GM19463 (cell line): ENCODE measurements around the gene JTB.
"Not testable (repeated sequence)": the region's sequence is repeated elsewhere in the genome, so short reads cannot be mapped to it uniquely, and the experiment has no call there.

Source experiments
- ATAC-seq: cut with Tn5 transposase; IDR thresholded peaks from one replicate; pipeline ENCODE4 v1.9.1; 2021; ENCODE audit warnings: mild to moderate bottlenecking, moderate library complexity; ENCODE audit not compliant: unreplicated experiment

The JTB gene

DNA sequence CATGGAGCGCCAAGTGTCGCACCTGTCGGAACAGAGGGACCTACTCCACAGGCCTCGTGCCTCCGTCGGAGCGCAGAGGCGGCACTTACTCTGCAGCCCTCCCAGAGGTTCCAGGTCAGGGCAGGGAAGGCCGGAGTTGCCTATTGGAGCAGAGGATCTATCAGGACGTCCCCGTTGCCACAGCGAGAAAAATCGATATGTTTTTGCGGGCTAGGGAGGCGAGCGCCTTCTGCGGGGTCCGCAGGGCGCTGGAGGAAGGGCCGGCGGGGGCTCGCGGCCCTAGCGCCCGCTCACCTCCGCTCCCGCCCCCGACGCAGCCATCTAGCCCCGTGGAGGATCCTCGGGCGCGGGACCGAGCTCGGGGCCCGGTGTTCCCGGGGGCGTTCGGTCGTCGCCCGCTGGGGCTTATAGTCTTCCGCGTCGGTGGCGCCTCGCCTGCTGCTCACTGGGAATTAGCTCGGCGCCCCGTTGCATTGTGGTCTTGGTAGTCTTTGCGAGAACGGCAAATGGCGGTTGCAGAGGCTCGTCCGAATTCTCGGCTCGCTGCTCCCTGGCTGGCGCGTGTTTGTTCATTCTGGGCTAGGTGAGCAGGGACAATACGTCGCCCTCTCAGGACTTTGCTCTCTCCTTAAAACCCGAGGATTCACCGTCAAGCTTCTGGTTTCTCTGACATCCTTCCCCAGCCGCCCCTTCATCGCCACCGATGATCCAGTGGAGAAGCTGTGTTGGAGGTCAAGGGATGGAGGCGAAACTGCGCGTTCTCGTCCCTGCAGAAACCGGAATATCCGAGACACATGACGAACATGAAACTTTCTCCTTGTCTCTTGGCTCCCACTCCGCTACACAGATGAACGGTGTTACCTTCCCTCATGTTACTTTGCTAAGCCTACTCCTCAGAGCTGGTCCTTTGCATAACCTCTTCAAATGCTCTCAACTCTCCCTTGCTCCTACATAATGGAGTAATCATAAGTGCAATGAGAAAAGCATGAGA, at the start of gene JTB:
Gene JTB, minus strand, starts transcription at position 425 of the 991 bp plus-strand sequence. Its CDS starts 422 bp downstream, at position 3.
- ATAC-seq: peak; percentile 80

DNA sequence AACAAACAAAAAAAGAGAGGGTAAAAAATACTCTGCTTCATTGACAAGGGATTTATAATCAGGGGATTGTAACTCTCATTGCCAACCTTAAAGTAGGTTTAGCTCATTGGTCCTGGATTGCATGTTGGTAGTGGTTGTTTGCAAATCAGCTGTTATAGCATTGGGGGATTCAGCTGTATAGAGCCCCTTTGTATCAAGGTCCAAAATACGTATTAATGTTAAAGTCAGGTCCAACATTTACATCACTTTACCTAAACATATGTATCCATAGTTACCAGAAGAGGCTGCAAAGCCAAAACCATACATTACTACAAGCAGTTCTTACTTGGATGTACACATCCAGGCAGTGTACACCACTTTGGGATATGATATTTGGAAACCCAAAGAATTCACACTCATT, 42.5 kb upstream of the JTB start:
- no peak for ATAC-seq

DNA sequence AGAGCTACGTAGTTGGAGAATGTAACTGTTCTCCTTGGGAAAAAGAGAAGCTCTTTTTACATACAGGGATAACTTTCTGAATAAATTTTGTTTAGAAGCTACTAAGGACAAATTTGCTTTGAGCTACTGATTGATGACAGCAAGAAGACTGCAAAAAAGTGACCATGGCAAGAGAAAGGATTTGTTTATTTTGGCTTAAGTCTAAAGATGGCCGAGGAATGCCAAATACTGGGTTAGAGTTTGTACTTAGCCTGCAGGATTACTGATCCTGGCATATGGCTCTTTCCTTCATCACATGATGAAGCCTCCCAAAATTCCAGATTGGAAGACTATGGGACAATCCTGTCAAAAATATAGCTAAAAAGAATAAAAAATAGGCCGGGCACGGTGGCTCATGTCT, 41.8 kb upstream of the JTB start:
- ATAC-seq: no peak

DNA sequence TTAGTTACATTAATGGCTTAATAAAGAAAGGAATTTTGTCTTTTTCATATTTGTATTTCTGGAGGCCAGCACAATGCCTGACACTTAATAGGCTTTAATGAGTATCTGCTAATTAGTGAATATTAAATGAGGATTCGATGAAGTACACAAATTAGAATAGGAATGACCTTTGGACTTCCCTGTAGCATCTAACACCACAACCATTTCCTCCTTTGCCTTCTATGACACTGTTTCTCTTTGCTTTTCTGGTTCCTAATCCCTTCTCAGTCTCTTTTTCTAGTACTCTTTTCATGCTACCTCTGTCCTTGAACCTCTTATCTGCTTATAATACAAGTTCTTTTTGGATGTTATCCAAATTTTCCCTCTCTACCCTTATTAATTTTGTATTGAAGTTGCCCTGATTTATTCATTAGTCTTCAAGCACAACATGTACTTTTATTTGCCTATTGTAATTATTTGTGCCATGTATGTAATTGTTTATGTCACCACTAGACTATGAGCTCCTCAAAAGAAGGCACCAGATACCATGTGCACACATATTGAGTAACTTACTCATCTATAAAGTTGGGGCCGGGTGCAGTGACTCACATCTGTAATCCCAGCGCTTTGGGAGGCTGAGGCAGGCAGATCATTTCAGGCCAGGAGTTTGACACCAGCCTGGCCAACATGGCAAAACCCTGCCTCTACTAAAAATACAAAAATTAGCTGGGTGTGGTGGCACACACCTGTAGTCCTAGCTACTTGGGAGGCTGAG, 36.9 kb upstream of the JTB start:
- no peak for ATAC-seq

DNA sequence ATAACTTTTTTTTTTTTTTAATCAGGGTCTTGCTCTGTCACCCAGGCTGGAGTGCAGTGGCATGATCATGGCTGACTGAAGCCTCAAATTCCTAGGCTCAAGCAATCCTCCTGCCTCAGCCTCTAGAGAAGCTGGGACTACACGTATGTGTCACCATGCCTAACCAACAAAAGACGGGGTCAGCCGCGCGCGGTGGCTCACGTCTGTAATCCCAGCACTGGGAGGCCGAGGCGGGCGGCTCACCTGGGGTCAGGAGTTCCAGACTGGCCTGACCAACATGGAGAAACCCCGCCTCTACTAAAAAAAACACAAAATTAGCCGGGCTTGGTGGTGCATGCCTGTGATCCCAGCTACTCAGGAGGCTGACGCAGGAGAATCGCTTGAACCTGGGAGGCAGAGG, 35.1 kb upstream of the JTB start:
- ATAC-seq: not testable (repeated sequence)

DNA sequence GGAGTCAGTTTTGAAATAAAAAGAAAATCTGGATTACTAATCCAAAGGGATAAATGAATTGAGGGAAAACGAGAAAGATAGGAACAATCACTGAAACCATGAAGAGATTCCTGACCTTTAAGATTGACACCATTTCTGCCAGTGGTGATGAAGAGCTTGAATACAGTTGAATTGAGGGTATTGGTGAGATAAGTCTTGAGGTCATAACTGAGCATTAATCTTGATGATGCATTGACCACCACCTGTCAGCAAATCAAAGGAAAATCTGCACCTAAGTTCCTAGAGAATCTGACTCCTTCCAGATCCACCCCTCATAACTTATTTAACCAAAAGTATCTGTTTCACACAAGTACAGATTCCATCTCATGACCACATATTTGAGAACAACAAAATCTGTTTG, 34.7 kb upstream of the JTB start:
- no peak for ATAC-seq

DNA sequence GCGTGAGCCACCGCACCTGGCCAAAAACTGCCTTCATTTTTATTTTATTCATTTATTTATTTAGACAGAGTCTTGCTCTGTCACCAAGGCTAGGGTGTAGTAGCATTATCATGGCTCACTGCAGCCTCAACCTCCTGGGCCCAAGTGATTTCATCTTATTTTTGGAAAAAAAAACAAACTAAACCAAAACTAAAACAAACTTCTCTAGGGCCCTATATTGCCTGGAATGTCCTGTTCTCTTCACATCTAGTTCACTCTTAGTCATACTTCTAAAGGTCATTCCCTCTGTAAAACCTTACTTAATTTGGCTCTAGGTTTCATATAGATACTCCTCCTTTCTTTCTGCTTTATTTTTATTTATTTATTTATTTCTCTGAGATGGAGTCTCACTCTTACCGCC, 28.7 kb upstream of the JTB start:
- no peak for ATAC-seq

DNA sequence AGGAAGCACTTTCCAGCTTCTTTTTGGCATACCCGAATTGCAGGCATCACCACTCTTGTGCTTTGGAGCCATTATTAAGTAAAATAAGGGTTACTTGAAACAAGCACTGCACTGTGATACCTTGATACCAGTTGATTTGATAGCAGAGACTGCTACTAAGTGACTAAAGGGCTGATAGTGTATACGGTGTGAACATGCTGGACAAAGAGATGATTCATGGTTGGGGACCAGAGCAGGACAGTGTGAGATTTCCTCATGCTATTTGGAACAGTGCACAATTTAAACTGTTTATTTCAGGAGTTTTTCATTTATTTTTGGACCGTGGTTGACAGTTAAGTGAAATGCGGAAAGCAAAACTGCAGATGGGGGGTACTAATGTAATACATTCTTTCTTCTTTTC, 22.9 kb upstream of the JTB start:
- ATAC-seq: no peak

DNA sequence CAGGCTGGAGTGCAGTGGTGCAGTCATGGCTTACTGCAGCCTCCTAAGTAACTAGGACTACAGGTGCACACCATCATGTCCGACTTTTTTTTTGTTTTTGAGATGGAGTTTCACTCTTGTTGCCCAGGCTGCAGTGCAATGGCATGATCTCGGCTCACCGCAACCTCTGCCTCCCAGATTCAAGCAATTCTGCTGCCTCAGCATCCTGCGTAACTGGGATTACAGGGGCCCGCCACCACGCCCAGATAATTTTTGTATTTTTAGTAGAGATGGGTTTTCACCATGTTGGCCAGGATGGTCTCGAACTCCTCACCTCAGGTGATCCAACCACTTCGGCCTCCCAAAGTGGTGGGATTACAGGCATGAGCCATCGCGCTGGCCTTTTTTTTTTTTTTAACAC, 19.4 kb upstream of the JTB start:
- ATAC-seq: not testable (repeated sequence)

DNA sequence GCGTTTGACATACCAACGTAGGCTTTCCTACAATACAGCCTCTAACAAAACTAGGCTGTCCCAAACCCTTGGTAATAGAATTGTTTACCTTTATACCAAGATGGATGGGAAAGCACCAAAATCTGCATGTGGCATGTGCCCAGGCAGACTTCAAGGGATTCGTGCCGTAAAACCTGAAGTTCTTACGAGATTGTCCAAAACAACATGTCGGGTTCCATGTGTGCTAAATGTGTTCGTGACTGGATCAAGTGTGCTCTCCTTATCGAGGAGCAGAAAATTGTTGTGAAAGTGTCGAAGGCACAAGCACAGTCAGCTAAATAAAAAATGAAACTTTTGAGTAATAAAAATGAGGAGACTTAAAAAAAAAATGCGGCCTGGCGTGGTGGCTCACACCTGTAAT, 18.2 kb upstream of the JTB start:
- no peak for ATAC-seq

DNA sequence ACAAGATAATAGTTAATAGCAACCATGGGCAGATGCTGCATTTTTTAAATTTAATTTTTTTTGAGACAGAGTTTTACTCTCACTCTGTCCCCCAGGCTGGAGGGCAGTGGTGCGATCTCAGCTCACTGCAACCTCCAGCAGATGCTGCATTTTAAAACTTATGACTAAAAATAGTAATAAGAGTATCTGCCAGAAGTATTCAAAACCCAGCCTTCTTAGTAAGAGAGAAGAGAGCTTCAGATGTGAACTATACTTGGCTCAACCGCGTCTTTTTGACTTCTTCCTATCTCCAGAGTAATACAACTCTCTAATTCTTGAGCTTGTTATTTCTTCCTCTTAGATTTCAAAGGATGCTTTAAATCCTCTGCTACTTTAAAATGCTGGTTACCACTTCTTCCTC, 17.7 kb upstream of the JTB start:
- no peak for ATAC-seq

DNA sequence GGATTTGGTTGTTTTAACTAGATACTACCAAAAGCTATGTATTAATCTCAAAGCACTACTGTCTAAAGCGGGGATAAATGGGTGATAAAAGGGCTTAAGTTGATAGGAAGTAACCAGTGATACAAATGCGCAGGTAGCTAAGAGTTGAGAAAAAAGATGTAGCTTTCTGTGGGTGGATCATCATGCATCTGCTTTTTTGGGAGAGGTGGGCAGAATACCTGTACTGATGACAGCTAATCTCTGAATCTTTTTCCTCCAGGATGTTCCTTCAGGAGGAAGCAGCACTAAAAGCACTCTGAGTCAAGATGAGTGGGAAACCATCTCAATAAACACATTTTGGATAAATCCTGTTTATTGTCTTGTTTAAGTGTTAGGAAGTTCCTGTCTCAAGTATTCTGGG, 14.3 kb upstream of the JTB start:
- ATAC-seq: no peak

DNA sequence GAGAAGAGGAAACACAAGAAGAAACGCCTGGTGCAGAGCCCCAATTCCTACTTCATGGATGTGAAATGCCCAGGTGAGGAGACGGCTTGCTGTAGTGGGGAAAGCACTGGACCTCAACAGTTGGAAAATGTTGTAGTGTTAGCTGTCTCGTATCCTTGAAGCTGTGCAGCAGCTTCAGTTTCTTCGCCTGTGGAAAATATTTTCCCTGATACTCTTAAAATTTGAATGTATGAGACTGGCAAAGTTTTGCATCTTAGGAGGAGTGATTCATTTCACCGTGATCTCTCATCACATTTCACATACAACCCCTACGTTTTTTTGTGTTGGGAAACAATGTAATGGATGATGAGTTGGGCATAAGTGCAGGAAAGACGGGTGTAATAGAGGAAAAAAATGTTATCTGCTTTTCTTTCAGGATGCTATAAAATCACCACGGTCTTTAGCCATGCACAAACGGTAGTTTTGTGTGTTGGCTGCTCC, 13.7 kb upstream of the JTB start:
- ATAC-seq: no peak

DNA sequence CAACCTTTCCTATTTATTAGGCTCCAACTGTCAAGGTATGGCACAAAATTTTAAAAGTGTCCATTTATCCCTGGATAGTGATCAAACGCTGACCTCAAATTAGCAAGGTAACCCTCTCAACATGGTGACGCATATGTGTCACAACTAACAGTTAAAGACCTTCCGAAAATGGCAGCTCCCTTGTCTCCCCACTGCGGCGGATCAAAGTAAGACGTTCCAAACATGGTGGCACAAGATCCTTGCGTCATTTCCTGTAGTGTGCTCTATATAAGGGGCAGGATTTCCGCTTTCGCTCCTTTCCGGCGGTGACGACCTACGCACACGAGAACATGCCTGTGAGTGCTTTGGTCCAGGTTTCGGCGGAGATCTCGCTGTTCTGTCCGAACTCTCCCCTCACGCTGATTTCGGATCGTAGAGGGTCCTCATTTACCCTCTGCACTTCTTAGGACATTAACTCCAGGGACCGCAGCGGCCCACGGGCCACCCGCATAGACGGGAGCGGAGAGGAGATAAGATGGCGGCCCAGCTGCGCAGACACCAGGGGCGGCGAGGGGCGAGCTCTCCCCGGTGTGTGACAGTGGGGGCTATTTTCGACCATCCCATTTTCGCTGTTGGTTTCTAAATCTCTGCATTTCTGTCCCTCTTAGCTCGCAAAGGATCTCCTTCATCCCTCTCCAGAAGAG, 13.1 kb upstream of the JTB start, which contains the start of gene RPS27:
Gene RPS27, plus strand, starts transcription at position 295 of the 683 bp plus-strand sequence. Its CDS starts 35 bp downstream, at position 330.
- peak; percentile 60 for ATAC-seq

DNA sequence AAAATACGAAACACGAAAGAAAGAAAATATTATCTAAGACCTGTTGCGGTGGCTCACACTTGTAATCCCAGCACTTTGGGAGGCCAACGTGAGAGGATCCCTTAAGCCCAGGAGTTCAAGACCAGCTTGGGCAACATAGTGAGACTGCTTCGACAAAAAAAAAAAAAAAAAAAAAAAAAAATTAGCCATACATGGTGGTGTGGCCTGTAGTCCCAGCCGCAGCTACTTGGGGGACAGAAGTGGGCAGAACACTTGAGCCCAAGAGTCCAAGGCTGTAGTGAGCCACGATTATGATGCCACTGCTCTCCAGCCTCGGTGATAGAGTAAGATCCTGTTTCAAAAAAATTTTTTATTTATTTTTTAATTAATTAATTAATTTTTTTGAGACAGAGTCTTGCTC, 10.1 kb upstream of the JTB start:
- ATAC-seq: no peak

DNA sequence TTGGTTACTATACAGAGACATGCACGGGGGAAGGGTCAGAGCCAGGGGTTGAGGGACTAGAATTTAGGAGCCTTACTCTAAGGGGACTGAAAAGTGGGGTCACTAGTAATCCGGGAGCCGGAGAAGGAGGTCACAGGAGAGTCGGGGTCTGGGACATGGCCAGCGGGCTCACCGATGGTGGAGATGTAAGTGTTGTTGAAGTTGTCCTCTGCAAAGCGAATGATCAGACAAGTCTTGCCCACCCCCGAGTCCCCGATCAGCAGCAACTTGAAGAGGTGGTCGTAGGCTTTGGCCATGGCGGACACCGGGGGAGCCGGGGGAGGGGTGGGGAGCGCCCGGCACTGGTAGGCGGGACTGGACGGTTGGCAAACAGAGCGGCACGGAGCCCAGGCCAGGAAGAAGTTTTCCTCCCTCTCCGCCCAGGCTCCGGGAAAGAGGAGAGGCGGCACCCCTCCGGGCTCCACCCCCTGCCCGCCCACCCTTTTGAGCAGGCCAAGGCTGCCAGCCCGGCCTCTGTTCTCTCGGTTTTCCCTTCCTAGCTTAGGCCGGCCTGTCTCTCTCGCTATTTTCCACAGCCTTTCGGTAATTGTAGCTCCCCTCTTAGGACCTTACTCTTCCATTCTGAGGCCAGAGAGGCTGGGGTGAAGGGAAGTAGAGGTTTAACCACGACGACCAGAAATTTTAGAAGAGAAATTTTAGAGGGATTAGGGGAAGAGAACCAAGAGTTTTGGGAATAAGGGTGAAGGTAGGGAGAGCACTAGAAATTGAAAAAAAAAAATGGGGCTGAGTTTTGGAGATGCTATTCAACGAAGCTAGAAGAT, 8.7 kb upstream of the JTB start, which contains the start of gene RAB13:
Gene RAB13, minus strand, starts transcription at position 399 of the 821 bp plus-strand sequence. Its CDS starts 103 bp downstream, at position 296.
- no peak for ATAC-seq

DNA sequence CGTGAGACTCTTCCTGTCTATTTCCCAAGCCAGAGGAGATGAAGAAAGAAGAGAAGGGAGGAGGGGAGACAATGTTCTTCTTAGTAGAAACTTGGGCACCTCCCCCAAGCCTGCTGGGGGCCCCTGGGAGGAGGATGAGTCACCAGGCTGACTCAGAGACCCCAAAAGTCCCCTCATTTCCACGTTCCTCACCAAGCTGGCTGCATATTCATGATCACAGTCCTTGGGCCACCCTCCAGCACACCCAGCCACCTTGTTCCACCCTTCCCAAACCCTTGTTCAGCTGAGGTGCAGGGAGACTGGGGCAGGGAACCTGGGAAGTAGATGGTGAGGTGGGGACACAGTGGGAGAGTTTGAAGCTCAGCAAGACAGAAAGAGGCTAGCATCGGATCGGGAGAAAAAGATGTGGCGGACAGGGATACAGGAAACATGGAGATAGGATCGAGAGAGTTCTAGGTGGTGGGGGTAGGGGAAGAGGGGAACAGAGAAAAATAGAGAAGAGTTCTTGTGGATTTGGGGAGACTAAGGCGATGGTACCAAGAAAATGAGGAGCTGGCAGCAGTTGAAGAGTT, 8.0 kb upstream of the JTB start:
- ATAC-seq: no peak

DNA sequence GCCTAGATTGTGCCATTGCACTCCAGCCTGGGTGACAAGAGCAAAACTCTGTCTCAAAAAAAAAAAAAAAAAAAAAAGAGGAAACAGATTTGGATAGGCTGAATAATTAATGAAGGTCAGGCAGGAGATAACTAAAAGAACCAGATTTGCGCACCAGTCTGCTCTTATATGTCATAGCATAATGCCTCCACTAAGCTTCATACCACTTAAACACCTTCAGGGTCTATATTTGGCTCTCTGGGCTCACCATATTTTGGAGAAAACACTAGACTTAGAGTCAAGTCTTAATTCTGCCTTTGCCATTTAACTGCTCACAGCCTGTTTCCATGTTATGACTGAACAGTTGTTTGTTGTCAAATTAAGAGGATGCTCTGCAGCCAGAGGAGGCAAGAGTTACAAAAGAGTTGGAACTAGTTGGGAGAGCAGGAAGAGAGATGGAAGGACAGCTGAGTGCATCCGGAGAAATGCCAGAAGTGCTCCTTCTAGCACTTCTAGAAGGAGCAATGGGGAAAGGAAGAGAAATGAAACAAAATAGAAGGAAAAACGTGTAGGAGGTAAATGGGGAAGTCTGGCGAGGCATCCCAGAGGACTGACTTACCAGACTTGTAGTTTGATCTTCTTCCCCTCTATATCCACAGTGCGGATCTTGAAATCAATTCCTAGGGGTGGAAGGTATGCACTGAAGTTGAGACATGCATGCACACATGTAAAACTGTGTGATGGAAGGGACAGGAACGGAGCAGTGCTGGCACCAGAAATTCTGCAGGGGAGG, 6.8 kb upstream of the JTB start:
- no peak for ATAC-seq

DNA sequence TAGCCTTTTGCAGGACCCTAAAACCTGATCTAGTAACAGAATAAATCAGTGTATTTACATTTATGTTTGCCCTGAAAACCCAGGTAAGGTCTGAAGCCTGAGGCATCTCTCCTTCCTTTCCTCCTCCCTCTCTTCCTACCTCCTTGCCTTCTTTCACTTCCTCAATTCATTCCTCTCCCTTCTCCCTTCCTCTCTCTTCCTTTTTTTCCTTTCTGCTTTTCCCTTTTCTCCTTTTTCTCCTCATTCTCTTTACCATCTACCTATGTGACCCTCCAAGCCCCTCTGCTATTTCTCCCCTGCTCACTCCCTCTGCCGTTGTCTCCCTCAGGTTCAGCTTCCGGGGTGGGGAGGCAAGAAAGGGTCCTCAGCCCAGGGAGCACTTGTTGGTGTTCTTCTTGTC, 4.3 kb upstream of the JTB start:
- ATAC-seq: not testable (repeated sequence)
